HepG2 (cell line): ENCODE data around the gene APBB2. TPM values are rescaled to one million over a fixed set of nuclear protein-coding genes. Genes with fewer than 3 reads are reported as not detected.
A peak's percentile ranks its signal among the peaks of the same experiment; 100 is the strongest.

ENCODE experiments used
- ATAC-seq: fragments of 200-7000 bp; cut with Tn5 transposase; 3 replicates; pipeline ENCODE4 v1.9.1; 2020; ENCODE audit warnings: mild to moderate bottlenecking, moderate library complexity
- BruUV-seq: library from RNA; stranded (reverse); fragments of 400-500 nt; replicated peaks from 2 replicates; lab custom pipeline; 2021; lab: Mats Ljungman, UMichigan
- CTCF ChIA-PET: fragments of 300-600 bp; formaldehyde crosslinking; extraction: SDS; loops from one replicate; lab custom pipeline; 2021; ENCODE audit warnings: low total read pairs, inconsistent platforms, low intra/inter-chr PET ratio; lab: Yijun Ruan, JAX
- POLR2A ChIA-PET: fragments of 350-600 bp; sonication (Branson Sonifier 250); formaldehyde crosslinking; loops from one replicate; lab custom pipeline; 2020; ENCODE audit warnings: antibody characterized with exemption, inconsistent platforms; lab: Yijun Ruan, JAX
- DNase-seq: peaks from one replicate; pipeline ENCODE4 v3.0.0-alpha.2; 2015; ENCODE audit warnings: low spot score
- FAIRE-seq: peaks from 3 replicates; lab custom pipeline; 2011; peaks lifted over from hg19 to GRCh38; lab: Jason Lieb, UNC
- H2AFZ ChIP-seq: one replicate; pipeline ENCODE4 v1.6.1; 2011; ENCODE audit warnings: low read length, inconsistent platforms
- H3K27ac ChIP-seq: fragments of 300-600 bp; 3 replicates; pipeline ENCODE4 v1.8.0; 2011; ENCODE audit warnings: mixed run types, mild to moderate bottlenecking, mixed read lengths, low read length, inconsistent platforms; ENCODE audit not compliant: insufficient read depth; ENCODE audit errors: extremely low read length
- H3K27me3 ChIP-seq, 2 experiments: fragments of 200-600 bp in 1 of 2; 2 replicates in 1 of 2; 3 replicates in 1 of 2; pipeline versions ENCODE4 v1.6.0 to v1.8.0; 2011; ENCODE audit warnings: low read length in 2 of 2, mild to moderate bottlenecking in 2 of 2, moderate library complexity in 2 of 2, inconsistent platforms in 1 of 2; ENCODE audit not compliant: insufficient read depth in 2 of 2, control insufficient read depth in 1 of 2
- H3K36me3 ChIP-seq, 2 experiments: fragments of 200-600 bp in 1 of 2; replicated peaks in 1 of 2; 2 replicates in 1 of 2; 3 replicates in 1 of 2; pipeline versions ENCODE4 v1.5.1 to v1.8.0; 2011; ENCODE audit warnings: low read length in 2 of 2, inconsistent platforms in 1 of 2; ENCODE audit not compliant: insufficient read depth in 2 of 2, control insufficient read depth in 1 of 2
- H3K4me1 ChIP-seq: 2 replicates; pipeline ENCODE4 v1.5.1; 2012; ENCODE audit warnings: low read length, inconsistent platforms; ENCODE audit not compliant: insufficient read depth
- H3K4me2 ChIP-seq: 2 replicates; pipeline ENCODE4 v1.6.0; 2011; ENCODE audit warnings: low read depth, low read length, inconsistent platforms
- H3K4me3 ChIP-seq, 3 experiments: fragments of 200-600 bp in 1 of 3; sonication (generic), shearing (Covaris generic) in 1 of 3; replicated peaks in 1 of 3; 2 replicates each; pipeline ENCODE4 v1.5.1; 2011 to 2016; ENCODE audit warnings: low read length in 3 of 3, inconsistent platforms in 2 of 3, low read depth in 2 of 3, mild to moderate bottlenecking in 2 of 3, control low read depth in 1 of 3, mixed read lengths in 1 of 3; ENCODE audit not compliant: insufficient read depth in 1 of 3
- H3K79me2 ChIP-seq: one replicate; pipeline ENCODE4 v1.6.1; 2011; ENCODE audit warnings: low read length, inconsistent platforms; ENCODE audit not compliant: insufficient read depth
- H3K9ac ChIP-seq: 2 replicates; pipeline ENCODE4 v1.6.0; 2011; ENCODE audit warnings: mild to moderate bottlenecking, low read depth, low read length, inconsistent platforms; ENCODE audit not compliant: insufficient read depth
- H3K9me3 ChIP-seq: 2 replicates; pipeline ENCODE4 v1.5.1; 2012; ENCODE audit warnings: mild to moderate bottlenecking, low read length
- H4K20me1 ChIP-seq: 2 replicates; pipeline ENCODE4 v1.6.0; 2011; ENCODE audit warnings: inconsistent platforms, mild to moderate bottlenecking, low read length, moderate library complexity; ENCODE audit not compliant: insufficient read depth
- ETS1 ChIP-seq: sonication (generic); formaldehyde crosslinking; IDR thresholded peaks from 2 replicates; pipeline ENCODE4 v1.4.0; 2020; ENCODE audit warnings: missing genetic modification reagents
- HNF4G ChIP-seq, 2 experiments: sonication (generic) in 1 of 2; formaldehyde crosslinking in 1 of 2; IDR thresholded peaks; 2 replicates each; pipeline versions ENCODE4 v1.4.0 to v1.6.1; 2011 to 2020; ENCODE audit warnings: borderline replicate concordance in 2 of 2, low read depth in 2 of 2, mild to moderate bottlenecking in 2 of 2, low read length in 1 of 2, missing genetic modification reagents in 1 of 2, moderate library complexity in 1 of 2
- PAWR ChIP-seq: sonication (generic); formaldehyde crosslinking; IDR thresholded peaks from 2 replicates; pipeline ENCODE4 v1.4.0; 2020; ENCODE audit warnings: missing genetic modification reagents, mild to moderate bottlenecking, borderline replicate concordance
- PTBP1 ChIP-seq: fragments of 200-400 bp; formaldehyde crosslinking; IDR thresholded peaks from 2 replicates; pipeline ENCODE4 v1.6.1; 2018; ENCODE audit warnings: low read length, low read depth; ENCODE audit not compliant: poor library complexity, severe bottlenecking
- RELA ChIP-seq: sonication (generic); formaldehyde crosslinking; IDR thresholded peaks from 2 replicates; pipeline ENCODE4 v1.4.0; 2020; ENCODE audit warnings: missing genetic modification reagents
- REST ChIP-seq, 2 experiments: IDR thresholded peaks; 2 replicates each; pipeline ENCODE4 v1.6.1; 2011 to 2012; ENCODE audit warnings: low read length in 2 of 2, borderline replicate concordance in 1 of 2, low read depth in 1 of 2, mild to moderate bottlenecking in 1 of 2, moderate library complexity in 1 of 2
- SIN3A ChIP-seq: IDR thresholded peaks from 2 replicates; pipeline ENCODE4 v1.6.1; 2011; ENCODE audit warnings: low read depth, mild to moderate bottlenecking, control low read depth, low read length, borderline replicate concordance
- ZBTB21 ChIP-seq: sonication (generic); formaldehyde crosslinking; IDR thresholded peaks from 2 replicates; pipeline ENCODE4 v1.4.0; 2020; ENCODE audit warnings: missing genetic modification reagents
- ZNF101 ChIP-seq: sonication (generic); formaldehyde crosslinking; IDR thresholded peaks from 2 replicates; pipeline ENCODE4 v1.4.0; 2020; ENCODE audit warnings: mild to moderate bottlenecking, low read depth, missing genetic modification reagents, borderline replicate concordance
- in situ Hi-C: cut with HindIII; loops from 2 replicates; pipeline ENCODE4 v1.10.0; 2017; ENCODE audit warnings: low pct_unique_long_range_greater_than_20kb; ENCODE audit not compliant: extremely low pct_ligation_motif_present
- intact Hi-C: fragments of 100-400 bp; cut with micrococcal nuclease; formaldehyde crosslinking; loops from one replicate; pipeline ENCODE4 v1.10.0; 2022; ENCODE audit not compliant: unreplicated experiment
- polyA plus RNA-seq, 8 experiments: library from polyadenylated mRNA; depleted of rRNA in 3 of 8; stranded (reverse) in 7 of 8; unstranded in 1 of 8; fragments of >200 nt; fragmentation: Illumina TruSeq in 4 of 8; extraction: Trizol in 4 of 8; gene quantifications; 2 replicates each; pipeline versions ENCODE4 v1.2.1 to v1.2.3, GENCODE V29; 2011 to 2016; ENCODE audit warnings: low read depth in 4 of 8, missing spikeins in 1 of 8, mixed read lengths in 1 of 8; ENCODE audit not compliant: insufficient read depth in 1 of 8
- total RNA-seq, 5 experiments: library from RNA; depleted of rRNA; stranded (reverse); fragments of >200 nt; fragmentation: Illumina TruSeq; extraction: Trizol; gene quantifications; 2 replicates each; pipeline ENCODE4 v1.2.3, GENCODE V29; 2016; ENCODE audit warnings: low read depth in 1 of 5
- TF ChIP-seq, protein P1 (sequence below): sonication (generic); formaldehyde crosslinking; IDR thresholded peaks from 2 replicates; pipeline ENCODE4 v1.5.1; 2020; ENCODE audit warnings: mild to moderate bottlenecking, missing genetic modification reagents
- TF ChIP-seq, protein P2 (sequence below): sonication (generic); formaldehyde crosslinking; IDR thresholded peaks from 2 replicates; pipeline ENCODE4 v1.5.0; 2020; ENCODE audit warnings: missing genetic modification reagents, mild to moderate bottlenecking, borderline replicate concordance

Gene APBB2
- total and polyA plus RNA-seq, 2 of the 13 experiments (the other 11 are each of a cell fraction or from before 2014, with no cell fraction given): 11.7 to 17.0 TPM

DNA sequence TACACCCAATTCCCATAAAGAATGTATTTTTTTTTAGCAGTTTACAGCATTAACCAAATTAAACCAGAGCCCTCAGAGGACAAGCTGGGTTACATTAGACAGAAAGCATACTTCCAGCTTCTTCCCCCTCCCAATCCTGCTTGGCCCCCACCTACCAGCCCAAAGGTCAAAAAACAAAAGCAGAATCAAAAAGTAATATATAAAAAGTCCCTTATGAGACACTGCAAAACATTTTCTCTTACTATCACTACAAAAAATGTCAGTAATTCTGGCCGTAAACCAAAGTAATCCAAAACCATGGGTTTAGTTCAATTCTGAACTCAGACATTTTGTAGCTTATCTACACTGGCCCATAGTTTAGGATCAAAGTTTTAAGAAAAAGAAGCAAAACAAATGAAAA, 38.0 kb downstream of the APBB2 start (continued):
- TF ChIP-seq, protein P1, sequence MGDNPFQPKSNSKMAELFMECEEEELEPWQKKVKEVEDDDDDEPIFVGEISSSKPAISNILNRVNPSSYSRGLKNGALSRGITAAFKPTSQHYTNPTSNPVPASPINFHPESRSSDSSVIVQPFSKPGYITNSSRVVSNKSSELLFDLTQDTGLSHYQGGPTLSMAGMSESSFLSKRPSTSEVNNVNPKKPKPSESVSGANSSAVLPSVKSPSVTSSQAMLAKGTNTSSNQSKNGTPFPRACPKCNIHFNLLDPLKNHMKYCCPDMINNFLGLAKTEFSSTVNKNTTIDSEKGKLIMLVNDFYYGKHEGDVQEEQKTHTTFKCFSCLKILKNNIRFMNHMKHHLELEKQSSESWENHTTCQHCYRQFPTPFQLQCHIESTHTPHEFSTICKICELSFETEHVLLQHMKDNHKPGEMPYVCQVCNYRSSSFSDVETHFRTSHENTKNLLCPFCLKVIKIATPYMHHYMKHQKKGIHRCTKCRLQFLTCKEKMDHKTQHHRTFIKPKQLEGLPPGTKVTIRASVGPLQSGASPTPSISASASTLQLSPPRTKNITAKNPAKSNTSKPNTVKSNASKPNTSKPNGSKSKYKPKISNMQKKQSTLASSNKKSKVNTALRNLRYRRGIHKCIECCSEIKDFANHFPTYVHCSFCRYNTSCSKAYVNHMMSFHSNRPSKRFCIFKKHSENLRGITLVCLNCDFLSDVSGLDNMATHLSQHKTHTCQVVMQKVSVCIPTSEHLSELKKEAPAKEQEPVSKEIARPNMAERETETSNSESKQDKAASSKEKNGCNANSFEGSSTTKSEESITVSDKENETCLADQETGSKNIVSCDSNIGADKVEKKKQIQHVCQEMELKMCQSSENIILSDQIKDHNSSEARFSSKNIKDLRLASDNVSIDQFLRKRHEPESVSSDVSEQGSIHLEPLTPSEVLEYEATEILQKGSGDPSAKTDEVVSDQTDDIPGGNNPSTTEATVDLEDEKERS (CRISPR knock-in tag): no peak
- TF ChIP-seq PAWR (CRISPR knock-in tag): no peak
- TF ChIP-seq PTBP1: no peak
- TF ChIP-seq HNF4G (IDR thresholded peaks at IDR 0.05; ENCODE audit: borderline replicate concordance, low read depth, low read length): peak; percentile 33; the same call in 1 of the 2 replicates
- no peak for TF ChIP-seq HNF4G (CRISPR knock-in tag; IDR thresholded peaks at IDR 0.05; ENCODE audit: borderline replicate concordance, low read depth)
- TF ChIP-seq, protein P2, sequence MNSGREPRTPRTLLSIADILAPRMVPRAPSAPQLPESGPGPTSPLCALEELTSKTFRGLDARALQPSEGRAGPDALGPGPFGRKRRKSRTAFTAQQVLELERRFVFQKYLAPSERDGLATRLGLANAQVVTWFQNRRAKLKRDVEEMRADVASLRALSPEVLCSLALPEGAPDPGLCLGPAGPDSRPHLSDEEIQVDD (CRISPR knock-in tag): no peak
- TF ChIP-seq, all 625 proteins: peak for 4

GRCh38 chr4:41175794-41176193, 38.5 kb downstream of the APBB2 start:
- H3K9ac ChIP-seq: peak overlapping the region; percentile 20
- CTCF ChIA-PET: no interaction called here
- ATAC-seq (no peak), DNase-seq (no peak), FAIRE-seq (no peak)
- in situ Hi-C loops (no loop called here), intact Hi-C loops (loop anchor here (5.0 kb wide), 1 partner anchor 37 kb away; the partner anchor contains the start of gene APBB2)
- H3K4me3 ChIP-seq: no peak overlapping the region
- H3K4me1 ChIP-seq: peaks cover 65% of the 10 kb centered on the region
- no peaks in the 10 kb centered on the region for H3K27me3 ChIP-seq
- H3K36me3 ChIP-seq: no peaks in the 10 kb centered on the region
- BruUV-seq: no TSS peak
- H4K20me1 ChIP-seq: no peaks in the 10 kb centered on the region
- H2AFZ ChIP-seq: no peak overlapping the region
- peak overlapping the region; percentile 70 for H3K4me2 ChIP-seq
- no peaks in the 10 kb centered on the region for H3K9me3 ChIP-seq
- peak overlapping the region; percentile 66 for H3K27ac ChIP-seq
- POLR2A ChIA-PET: interaction anchor here (1.2 kb wide), 1 partner anchor 17 kb away, joined by 3 read pairs; no protein-coding TSS in a partner anchor
- peaks cover 50% of the 10 kb centered on the region for H3K79me2 ChIP-seq
- no peak for TF ChIP-seq ZNF101 (CRISPR knock-in tag)
- TF ChIP-seq REST (IDR thresholded peaks at IDR 0.05; ENCODE audit: borderline replicate concordance in 1 of 2, low read depth in 1 of 2, low read length in 2 of 2): no peak
- TF ChIP-seq RELA: no peak
- TF ChIP-seq SIN3A: no peak
- TF ChIP-seq ZBTB21 (CRISPR knock-in tag): no peak
- no peak for TF ChIP-seq ETS1 (CRISPR knock-in tag)
